Liver (tissue), 9 donors: Measurements from ENCODE around the gene ZNF341. TPM values are rescaled to one million over a fixed set of nuclear protein-coding genes. Genes with fewer than 3 reads are reported as not detected.

Experiments
- DNase-seq: peaks from one replicate; pipeline ENCODE4 v3.0.0-alpha.2; 2017; ENCODE audit warnings: low spot score
- H3K27ac ChIP-seq, 2 donors: one replicate each; pipeline ENCODE4 v1.7.0; 2013; ENCODE audit warnings: inconsistent platforms in 2 of 2, low read length in 2 of 2, control low read depth in 1 of 2, low read depth in 1 of 2, mild to moderate bottlenecking in 1 of 2
- H3K27me3 ChIP-seq, 4 donors: one replicate each; pipeline versions ENCODE4 v1.6.1 to v1.7.0; 2013; ENCODE audit warnings: low read length in 3 of 4, inconsistent platforms in 1 of 4, mild to moderate bottlenecking in 1 of 4, moderate library complexity in 1 of 4; ENCODE audit not compliant: control insufficient read depth in 4 of 4, insufficient read depth in 4 of 4
- H3K36me3 ChIP-seq, 4 donors: one replicate each; pipeline versions ENCODE4 v1.6.1 to v1.7.0; 2013; ENCODE audit warnings: low read length in 3 of 4, mild to moderate bottlenecking in 3 of 4, low read depth in 1 of 4, moderate library complexity in 1 of 4; ENCODE audit not compliant: control insufficient read depth in 4 of 4, insufficient read depth in 3 of 4
- H3K4me1 ChIP-seq, 4 donors: one replicate each; pipeline versions ENCODE4 v1.6.1 to v1.7.0; 2013; ENCODE audit warnings: low read length in 3 of 4, mild to moderate bottlenecking in 3 of 4, moderate library complexity in 1 of 4; ENCODE audit not compliant: control insufficient read depth in 4 of 4, insufficient read depth in 4 of 4
- H3K4me3 ChIP-seq, 3 donors: one replicate each; pipeline versions ENCODE4 v1.6.1 to v1.7.0; 2013; ENCODE audit warnings: low read length in 3 of 3, control low read depth in 1 of 3, low read depth in 1 of 3, mild to moderate bottlenecking in 1 of 3
- H3K9ac ChIP-seq, 2 donors: one replicate each; pipeline ENCODE4 v1.7.0; 2013; ENCODE audit warnings: low read length in 2 of 2, mild to moderate bottlenecking in 2 of 2, moderate library complexity in 2 of 2, control low read depth in 1 of 2, low read depth in 1 of 2
- H3K9me3 ChIP-seq, 4 donors: one replicate each; pipeline versions ENCODE4 v1.6.1 to v1.7.0; 2013; ENCODE audit warnings: low read length in 3 of 4; ENCODE audit not compliant: control insufficient read depth in 4 of 4
- FOXA1 ChIP-seq: IDR thresholded peaks from 2 replicates; pipeline ENCODE4 v1.6.1; 2016; ENCODE audit warnings: antibody characterized with exemption
- FOXA2 ChIP-seq: IDR thresholded peaks from 2 replicates; pipeline ENCODE4 v1.6.1; 2016; ENCODE audit warnings: antibody characterized with exemption
- GABPA ChIP-seq, 2 donors: IDR thresholded peaks in 1 of 2; conservative IDR thresholded peaks in 1 of 2; 2 replicates each; pipeline ENCODE4 v1.6.1; 2016; ENCODE audit warnings: antibody characterized with exemption in 2 of 2, mild to moderate bottlenecking in 1 of 2, moderate library complexity in 1 of 2
- HNF4G ChIP-seq: IDR thresholded peaks from 2 replicates; pipeline ENCODE4 v1.6.1; 2016; ENCODE audit warnings: antibody characterized with exemption
- MAX ChIP-seq: IDR thresholded peaks from 2 replicates; pipeline ENCODE4 v1.6.1; 2016; ENCODE audit warnings: antibody characterized with exemption
- NR2F2 ChIP-seq: IDR thresholded peaks from 2 replicates; pipeline ENCODE4 v1.6.1; 2016; ENCODE audit warnings: antibody characterized with exemption
- RAD21 ChIP-seq, 2 donors: IDR thresholded peaks; 2 replicates each; pipeline ENCODE4 v1.6.1; 2016; ENCODE audit warnings: antibody characterized with exemption in 2 of 2, mild to moderate bottlenecking in 2 of 2
- REST ChIP-seq: IDR thresholded peaks from 2 replicates; pipeline ENCODE4 v1.6.1; 2016; ENCODE audit warnings: antibody characterized with exemption, mild to moderate bottlenecking
- SP1 ChIP-seq: IDR thresholded peaks from 2 replicates; pipeline ENCODE4 v1.6.1; 2018; ENCODE audit warnings: antibody characterized with exemption, mild to moderate bottlenecking
- TAF1 ChIP-seq: conservative IDR thresholded peaks from 2 replicates; pipeline ENCODE4 v1.6.1; 2016; ENCODE audit warnings: antibody characterized with exemption, mild to moderate bottlenecking
- WGBS: extraction: QIAGEN DNeasy Blood & Tissue Kit; methylation state at CpG from one replicate; pipeline ENCODE4 v1.1.7; 2013; 5-methylcytosine and 5-hydroxymethylcytosine counted together
- polyA plus RNA-seq, 2 donors: library from polyadenylated mRNA; stranded (reverse) in 1 of 2; unstranded in 1 of 2; fragments of 200-250 nt in 1 of 2; fragments of >200 nt in 1 of 2; fragmentation: Nextera tagmentation in 1 of 2; extraction: Ambion mirVana in 1 of 2; gene quantifications; one replicate each; pipeline versions ENCODE4 v1.2.1 to v1.2.3, GENCODE V29; 2013 to 2015
- total RNA-seq, 2 donors: library from RNA; depleted of rRNA; stranded (reverse); fragments of >200 nt; gene quantifications; one replicate each; pipeline ENCODE4 v1.2.3, GENCODE V29; 2014
- TF ChIP-seq, protein P1 (sequence below): IDR thresholded peaks from 2 replicates; pipeline ENCODE4 v1.6.1; 2016; ENCODE audit warnings: antibody characterized with exemption
- donor health status: healthy.
- donor health status: healthy.
- donor health status: healthy.
- donor health status: healthy.
- donor health status: healthy.

ZNF341 gene
- total and polyA plus RNA-seq, 4 donors = 0.69 to 1.1 (median 0.82) TPM

- H3K27ac ChIP-seq = no peak overlapping the region
- WGBS = 79% methylated on average over 3 of the region's 3 CpGs
- H3K36me3 ChIP-seq = no peaks in the 10 kb centered on the region
- peaks cover 11 to 49% (median 30%) of the 10 kb centered on the region in 4 donors for H3K4me1 ChIP-seq
- TF ChIP-seq RAD21 (IDR thresholded peaks at IDR 0.05) (no peak), GABPA (IDR thresholded peaks at IDR 0.05 in 1 of 2, conservative IDR thresholded peaks at IDR 0.05 in 1 of 2) (no peak)
- DNase-seq = no peak
- H3K9ac ChIP-seq = no peak overlapping the region
- no peaks in the 10 kb centered on the region for H3K9me3 ChIP-seq
- H3K4me3 ChIP-seq = no peak overlapping the region
- no peaks in the 10 kb centered on the region for H3K27me3 ChIP-seq
These were observed 97.8 kb downstream of the ZNF341 start for GRCh38 chr20:33829636-33830035.

DNA sequence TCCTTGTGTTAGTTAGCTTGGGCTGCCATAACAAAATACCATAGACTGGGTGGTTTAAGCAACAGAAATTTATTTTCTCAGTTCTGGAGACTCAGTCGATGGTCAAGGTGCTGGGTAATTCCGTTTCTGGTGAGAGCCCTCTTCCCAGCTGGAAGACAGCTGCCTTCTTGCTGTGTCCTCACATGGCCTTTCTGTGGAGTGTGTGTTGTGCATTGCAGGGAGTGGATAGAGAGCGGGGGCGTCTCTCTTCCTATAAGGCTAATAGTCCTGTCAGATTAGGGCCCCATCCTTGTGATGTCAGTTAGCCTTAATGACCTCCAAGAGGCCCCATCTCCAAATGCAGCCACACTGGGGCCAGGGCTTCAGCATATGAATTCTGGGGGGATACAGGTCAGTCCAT lies 98.6 kb downstream of the ZNF341 start:
- no peak for DNase-seq

GRCh38 chr20:33832103-33832804 lies 100.5 kb downstream of the ZNF341 start:
- H3K27ac ChIP-seq = no peak overlapping the region
- TF ChIP-seq REST (no peak), NR2F2 (no peak)
- no peaks in the 10 kb centered on the region for H3K36me3 ChIP-seq
- no peak overlapping the region for H3K4me3 ChIP-seq
- no peaks in the 10 kb centered on the region for H3K27me3 ChIP-seq
- H3K9ac ChIP-seq = no peak overlapping the region
- 66% methylated on average over 11 of the region's 11 CpGs for WGBS
- peaks cover 6 to 38% (median 21%) of the 10 kb centered on the region in 4 donors for H3K4me1 ChIP-seq
- no peak for DNase-seq
- no peaks in the 10 kb centered on the region for H3K9me3 ChIP-seq

More for the DNA sequence above, 98.6 kb downstream of the ZNF341 start:
- H3K27ac ChIP-seq = no peak overlapping the region
- no peak overlapping the region for H3K9ac ChIP-seq
- no peak overlapping the region for H3K4me3 ChIP-seq
- 80% methylated on average over 4 of the region's 4 CpGs for WGBS
- TF ChIP-seq SP1 (no peak), NR2F2 (no peak), FOXA1 (no peak), FOXA2 (no peak), TAF1 (no peak), MAX (no peak), HNF4G (no peak), RAD21 (IDR thresholded peaks at IDR 0.05) (no peak)
- TF ChIP-seq, protein P1, sequence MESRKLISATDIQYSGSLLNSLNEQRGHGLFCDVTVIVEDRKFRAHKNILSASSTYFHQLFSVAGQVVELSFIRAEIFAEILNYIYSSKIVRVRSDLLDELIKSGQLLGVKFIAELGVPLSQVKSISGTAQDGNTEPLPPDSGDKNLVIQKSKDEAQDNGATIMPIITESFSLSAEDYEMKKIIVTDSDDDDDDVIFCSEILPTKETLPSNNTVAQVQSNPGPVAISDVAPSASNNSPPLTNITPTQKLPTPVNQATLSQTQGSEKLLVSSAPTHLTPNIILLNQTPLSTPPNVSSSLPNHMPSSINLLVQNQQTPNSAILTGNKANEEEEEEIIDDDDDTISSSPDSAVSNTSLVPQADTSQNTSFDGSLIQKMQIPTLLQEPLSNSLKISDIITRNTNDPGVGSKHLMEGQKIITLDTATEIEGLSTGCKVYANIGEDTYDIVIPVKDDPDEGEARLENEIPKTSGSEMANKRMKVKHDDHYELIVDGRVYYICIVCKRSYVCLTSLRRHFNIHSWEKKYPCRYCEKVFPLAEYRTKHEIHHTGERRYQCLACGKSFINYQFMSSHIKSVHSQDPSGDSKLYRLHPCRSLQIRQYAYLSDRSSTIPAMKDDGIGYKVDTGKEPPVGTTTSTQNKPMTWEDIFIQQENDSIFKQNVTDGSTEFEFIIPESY = no peak
- H3K4me1 ChIP-seq = peaks cover 7 to 41% (median 26%) of the 10 kb centered on the region in 4 donors
- H3K36me3 ChIP-seq = no peaks in the 10 kb centered on the region
- H3K9me3 ChIP-seq = no peaks in the 10 kb centered on the region
- no peaks in the 10 kb centered on the region for H3K27me3 ChIP-seq
